ENCODE measurements around the gene TRABD. TPM values are rescaled to one million over a fixed set of nuclear protein-coding genes. Genes with fewer than 3 reads are reported as not detected.

The TRABD gene
- total and polyA plus RNA-seq, 5 donors from 2014 or later: 33.0 to 115 (median 38.6) TPM

DNA sequence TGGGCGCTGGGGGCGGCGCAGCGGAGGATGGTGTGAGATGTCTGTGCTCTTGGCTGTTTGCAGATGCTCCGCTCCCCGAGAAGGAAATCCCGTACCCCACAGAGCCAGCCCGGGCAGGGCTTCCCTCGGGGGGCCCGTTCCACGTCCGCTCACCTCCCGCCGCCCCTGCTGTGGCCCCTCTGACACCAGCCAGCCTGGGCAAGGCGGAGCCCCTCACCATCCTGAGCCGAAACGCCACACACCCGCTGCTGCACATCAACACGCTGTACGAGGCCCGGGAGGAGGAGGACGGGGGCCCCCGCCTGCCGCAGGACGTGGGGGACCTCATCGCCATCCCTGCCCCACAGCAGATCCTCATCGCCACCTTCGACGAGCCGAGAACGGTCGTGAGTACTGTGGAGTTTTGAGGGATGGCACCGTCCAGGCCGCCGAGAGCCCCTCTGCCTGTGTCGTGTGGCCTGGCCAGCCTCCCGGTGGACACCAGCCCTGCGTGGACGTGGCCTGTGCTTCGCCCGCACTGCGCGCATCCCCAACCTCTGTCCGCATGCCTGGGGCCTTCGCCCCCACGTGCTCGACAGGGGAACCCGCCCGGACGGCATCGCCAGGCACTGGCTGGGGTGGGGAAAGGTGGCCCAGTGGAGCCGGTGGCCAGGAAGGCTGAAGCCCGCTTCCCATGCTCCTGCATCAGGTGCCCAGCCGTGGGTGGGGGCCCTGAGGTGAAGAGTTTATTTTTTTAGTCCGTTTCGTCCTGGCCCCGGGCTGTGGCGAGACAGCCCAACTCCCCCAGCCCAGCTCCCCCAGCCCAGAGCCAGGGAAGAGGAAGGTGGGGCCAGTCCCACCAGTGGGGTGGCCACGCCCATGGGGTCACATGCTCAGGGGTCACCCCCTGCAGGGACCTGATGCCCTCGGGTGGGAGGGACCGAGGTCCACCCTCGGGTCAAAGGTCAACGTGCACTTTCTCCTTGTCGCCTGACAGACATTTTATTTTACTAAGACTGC is 6.5 kb upstream of the TRABD start:
- Histone ChIP-seq H3K4me1 (ENCODE audit: control insufficient read depth, insufficient read depth, low read length, poor library complexity, severe bottlenecking) (no peaks in the 10 kb centered on the region), H3K4me3 (ENCODE audit: low read depth, low read length) (no peak overlapping the region), H3K36me3 (ENCODE audit: control insufficient read depth, insufficient read depth, low read length) (no peaks in the 10 kb centered on the region), H3K9me3 (ENCODE audit: control insufficient read depth in 2 of 2, low read length in 2 of 2) (no peaks in the 10 kb centered on the region), H3K27me3 (ENCODE audit: control insufficient read depth, insufficient read depth, low read length) (no peaks in the 10 kb centered on the region), H3K27ac (ENCODE audit: insufficient read depth, low read length, poor library complexity, severe bottlenecking) (no peak overlapping the region)
- H3K36me3 Mint-ChIP-seq: no peaks in the 10 kb centered on the region
- H3K9me3 Mint-ChIP-seq: no peaks in the 10 kb centered on the region
- no peak overlapping the region for H3K27ac Mint-ChIP-seq
- ATAC-seq (ENCODE audit: low read depth in 2 of 2): no peak
- peaks cover 4% of the 10 kb centered on the region for H3K27me3 Mint-ChIP-seq
- no peak for DNase-seq
- peak overlapping the region in 1 of 4 donors; percentile 87 for H3K4me3 Mint-ChIP-seq
- H3K4me1 Mint-ChIP-seq: peaks cover 0 to 6% (median under 1%) of the 10 kb centered on the region in 4 donors

DNA sequence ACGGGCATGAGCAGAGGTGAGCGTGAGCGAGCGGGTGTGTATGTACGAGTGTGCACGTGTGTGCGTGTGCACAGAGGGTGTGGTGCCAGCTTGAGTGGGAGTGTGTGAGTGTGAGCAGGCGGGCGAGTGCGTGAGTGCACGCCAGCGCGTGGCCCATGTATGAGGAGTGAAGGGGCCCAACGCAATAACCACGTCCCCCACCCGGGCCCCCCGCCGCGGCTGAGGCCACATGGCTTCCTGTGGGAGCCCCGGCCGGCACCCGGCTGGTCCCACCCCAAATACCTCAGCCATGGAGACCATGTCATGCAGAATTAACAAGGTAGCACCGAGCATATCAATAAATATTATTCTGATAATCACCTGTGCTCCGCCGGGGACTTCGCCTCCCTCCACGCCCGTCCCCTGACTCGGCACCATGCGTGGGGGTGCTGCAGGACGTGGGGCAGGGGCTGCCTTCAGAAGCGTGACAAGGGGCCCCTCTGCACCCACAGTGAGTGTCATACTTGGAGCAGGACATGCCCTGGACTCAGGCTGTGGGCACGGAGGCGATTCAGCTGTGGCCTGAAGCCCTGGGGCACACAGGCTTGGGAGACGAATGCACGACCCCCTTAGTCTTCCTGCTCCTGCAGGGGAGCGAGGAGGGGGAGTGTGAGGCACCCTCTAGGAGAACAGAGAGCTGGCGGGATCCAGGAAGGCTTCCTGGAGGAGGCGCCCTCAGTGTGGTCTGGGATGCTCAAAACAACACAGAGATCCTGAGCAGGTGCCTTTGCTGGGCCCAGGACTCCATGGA is 5.6 kb upstream of the TRABD start:
- Mint-ChIP-seq H3K4me1 (peaks cover 0 to 10% (median under 1%) of the 10 kb centered on the region in 4 donors), H3K4me3 (peak overlapping the region in 2 of 4 donors; percentile 10 to 87), H3K9me3 (no peaks in the 10 kb centered on the region), H3K27me3 (no peaks in the 10 kb centered on the region), H3K27ac (no peak overlapping the region), H3K36me3 (no peaks in the 10 kb centered on the region)
- peaks cover 2% of the 10 kb centered on the region for H3K4me1 ChIP-seq (ENCODE audit: control insufficient read depth, insufficient read depth, low read length, poor library complexity, severe bottlenecking)
- no peak for DNase-seq
- H3K36me3 ChIP-seq (ENCODE audit: control insufficient read depth, insufficient read depth, low read length): no peaks in the 10 kb centered on the region
- H3K9me3 ChIP-seq (ENCODE audit: control insufficient read depth in 2 of 2, low read length in 2 of 2): no peaks in the 10 kb centered on the region
- H3K27ac ChIP-seq (ENCODE audit: insufficient read depth, low read length, poor library complexity, severe bottlenecking): no peak overlapping the region
- H3K4me3 ChIP-seq (ENCODE audit: low read depth, low read length): no peak overlapping the region
- no peaks in the 10 kb centered on the region for H3K27me3 ChIP-seq (ENCODE audit: control insufficient read depth, insufficient read depth, low read length)
- ATAC-seq (ENCODE audit: low read depth in 2 of 2): no peak

DNA sequence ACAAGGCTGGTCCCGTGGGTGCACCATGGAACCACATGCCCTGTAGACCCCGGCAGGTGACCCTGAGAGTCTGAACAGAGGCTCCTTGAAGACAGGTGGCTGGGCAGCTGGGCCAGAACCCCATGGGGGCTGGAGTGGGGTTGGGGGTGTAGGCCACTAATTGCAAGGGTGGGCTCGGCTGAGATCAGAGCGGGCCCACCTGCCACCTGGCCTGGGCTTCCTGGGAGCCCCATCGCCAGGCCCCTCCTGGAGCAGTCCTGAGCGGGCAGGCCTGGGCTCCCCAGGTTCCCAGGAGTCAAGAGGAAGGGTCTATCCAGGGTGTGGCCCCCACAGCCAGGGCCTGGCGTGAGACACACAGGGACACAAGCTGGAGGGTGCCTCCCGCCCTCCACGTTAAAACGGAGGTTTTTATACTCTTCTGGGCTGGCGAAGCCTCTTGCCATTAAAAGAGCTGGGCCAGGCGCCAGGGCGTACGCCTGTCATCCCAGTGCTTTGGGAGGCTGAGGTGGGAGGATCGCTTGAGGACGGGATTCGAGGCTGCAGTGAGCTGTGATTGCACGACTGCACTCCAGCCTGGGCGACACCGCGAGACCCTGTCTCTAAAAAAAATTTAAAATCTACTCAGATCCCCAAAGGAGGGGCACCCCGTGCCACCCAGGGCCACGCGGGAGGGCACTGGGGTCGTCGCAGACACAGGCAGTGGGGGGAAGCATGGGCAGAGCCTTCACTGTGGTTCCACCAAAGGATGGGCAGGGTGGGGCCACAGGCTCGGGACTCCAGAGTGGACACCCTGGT is 4.8 kb upstream of the TRABD start:
- DNase-seq (no peak), ATAC-seq (ENCODE audit: low read depth in 2 of 2) (no peak)
- H3K4me1 Mint-ChIP-seq: peaks cover 0 to 12% (median under 1%) of the 10 kb centered on the region in 4 donors
- H3K9me3 Mint-ChIP-seq: no peaks in the 10 kb centered on the region
- Histone ChIP-seq H3K4me1 (ENCODE audit: control insufficient read depth, insufficient read depth, low read length, poor library complexity, severe bottlenecking) (peaks cover 6% of the 10 kb centered on the region), H3K4me3 (ENCODE audit: low read depth, low read length) (no peak overlapping the region), H3K27ac (ENCODE audit: insufficient read depth, low read length, poor library complexity, severe bottlenecking) (no peak overlapping the region), H3K27me3 (ENCODE audit: control insufficient read depth, insufficient read depth, low read length) (no peaks in the 10 kb centered on the region), H3K9me3 (ENCODE audit: control insufficient read depth in 2 of 2, low read length in 2 of 2) (no peaks in the 10 kb centered on the region), H3K36me3 (ENCODE audit: control insufficient read depth, insufficient read depth, low read length) (no peaks in the 10 kb centered on the region)
- no peaks in the 10 kb centered on the region for H3K36me3 Mint-ChIP-seq
- H3K27me3 Mint-ChIP-seq: no peaks in the 10 kb centered on the region
- no peak overlapping the region for H3K27ac Mint-ChIP-seq
- H3K4me3 Mint-ChIP-seq: no peak overlapping the region

DNA sequence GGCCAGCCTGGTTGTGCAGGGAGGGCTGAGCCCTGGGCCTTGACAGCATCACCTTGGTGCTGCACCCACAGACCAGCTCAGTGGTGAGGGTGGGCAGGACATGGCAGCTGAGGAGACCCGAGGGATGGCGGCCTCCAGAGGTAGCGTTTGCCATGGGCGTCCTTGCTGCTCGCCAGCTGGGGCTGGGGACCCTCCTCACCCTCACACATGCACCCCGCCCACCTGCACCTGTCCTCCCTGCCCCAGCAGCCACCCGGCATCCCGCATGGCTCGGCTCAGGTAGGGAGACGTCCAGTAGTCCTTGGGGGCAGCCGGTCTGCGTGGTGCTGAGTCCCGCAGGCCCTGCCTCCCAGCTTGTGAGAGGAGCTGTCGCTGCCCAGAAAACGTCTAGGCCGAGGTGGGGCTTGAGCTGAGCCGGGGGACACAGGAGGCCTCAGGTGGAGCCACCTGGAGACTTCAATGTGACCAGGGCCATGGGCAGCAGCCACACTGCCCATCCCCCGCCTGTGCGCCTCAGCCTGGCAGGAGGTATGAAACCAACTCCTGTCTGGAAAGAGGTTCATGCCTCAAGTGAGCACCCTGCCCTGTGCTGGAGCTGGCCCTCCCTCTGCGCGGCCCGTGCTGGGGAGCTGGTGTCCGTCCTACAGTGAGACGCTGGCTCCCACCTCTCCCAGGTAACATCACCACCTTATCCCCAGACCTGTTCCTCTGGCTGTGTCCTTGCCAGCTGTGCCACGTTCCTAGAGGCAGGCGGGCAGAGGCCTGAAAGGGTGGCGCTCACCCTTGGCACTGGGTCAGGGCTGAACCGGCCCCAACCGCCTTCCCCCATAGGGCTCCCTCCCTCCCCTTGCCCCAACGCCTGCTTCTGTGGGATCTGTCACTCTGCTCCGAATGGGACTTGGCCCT is 3.3 kb upstream of the TRABD start:
- Histone ChIP-seq H3K27me3 (ENCODE audit: control insufficient read depth, insufficient read depth, low read length) (no peaks in the 10 kb centered on the region), H3K27ac (ENCODE audit: insufficient read depth, low read length, poor library complexity, severe bottlenecking) (no peak overlapping the region), H3K9me3 (ENCODE audit: control insufficient read depth in 2 of 2, low read length in 2 of 2) (no peaks in the 10 kb centered on the region), H3K4me3 (ENCODE audit: low read depth, low read length) (no peak overlapping the region), H3K4me1 (ENCODE audit: control insufficient read depth, insufficient read depth, low read length, poor library complexity, severe bottlenecking) (peaks cover 18% of the 10 kb centered on the region), H3K36me3 (ENCODE audit: control insufficient read depth, insufficient read depth, low read length) (no peaks in the 10 kb centered on the region)
- ATAC-seq (ENCODE audit: low read depth in 2 of 2): no peak
- peak overlapping the region in 1 of 4 donors; percentile 80 for H3K4me3 Mint-ChIP-seq
- no peak for DNase-seq
- H3K27ac Mint-ChIP-seq: no peak overlapping the region
- no peaks in the 10 kb centered on the region for H3K9me3 Mint-ChIP-seq
- no peaks in the 10 kb centered on the region for H3K27me3 Mint-ChIP-seq
- no peaks in the 10 kb centered on the region for H3K36me3 Mint-ChIP-seq
- H3K4me1 Mint-ChIP-seq: peaks cover 0 to 20% (median 5%) of the 10 kb centered on the region in 4 donors

DNA sequence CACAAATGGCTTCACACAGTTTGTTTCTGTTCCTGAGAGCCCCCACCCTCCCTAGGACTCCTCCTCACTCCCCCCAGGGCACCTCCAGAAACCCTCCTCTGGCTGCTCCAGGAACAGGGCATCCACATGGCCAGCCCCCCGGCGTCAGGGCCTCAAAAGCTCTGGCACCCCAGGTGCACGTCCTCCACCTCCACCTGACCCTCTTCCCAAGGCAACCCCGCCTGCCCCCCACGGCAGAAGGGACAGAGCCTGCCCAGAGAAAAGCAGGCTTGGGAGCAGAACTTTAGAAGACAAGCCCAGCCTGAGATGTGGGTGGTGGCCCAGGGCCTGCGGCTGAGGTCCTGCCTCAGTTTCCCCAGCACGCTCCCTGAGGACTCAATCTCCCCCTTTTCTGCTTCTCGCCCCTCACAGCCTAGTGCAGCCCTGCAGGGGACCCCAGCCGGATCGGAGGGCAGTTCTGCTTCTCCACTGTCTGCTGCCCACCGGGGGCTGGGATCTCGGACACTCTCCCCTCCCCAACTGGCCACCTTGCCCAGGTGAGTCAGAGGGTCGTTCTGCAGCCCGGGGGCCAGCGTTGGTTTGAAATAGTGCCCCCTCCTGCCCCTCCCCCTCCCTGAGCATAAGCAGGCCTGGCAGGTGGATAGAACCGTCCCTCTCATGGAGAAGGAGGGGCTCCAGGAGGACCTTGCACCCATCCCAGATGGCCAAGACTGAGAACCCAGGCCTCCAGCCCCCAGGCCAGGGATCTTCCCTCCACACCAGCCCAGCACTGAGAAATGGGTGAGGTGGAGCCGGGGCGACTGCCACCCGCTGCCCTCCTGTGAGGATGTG is 2.4 kb upstream of the TRABD start:
- Mint-ChIP-seq H3K27me3 (no peaks in the 10 kb centered on the region), H3K4me3 (peak overlapping the region; percentile 61 to 87 (median 74)), H3K36me3 (no peaks in the 10 kb centered on the region), H3K4me1 (peaks cover 0 to 25% (median 6%) of the 10 kb centered on the region in 4 donors), H3K27ac (no peak overlapping the region), H3K9me3 (no peaks in the 10 kb centered on the region)
- H3K27ac ChIP-seq (ENCODE audit: insufficient read depth, low read length, poor library complexity, severe bottlenecking): no peak overlapping the region
- H3K36me3 ChIP-seq (ENCODE audit: control insufficient read depth, insufficient read depth, low read length): no peaks in the 10 kb centered on the region
- no peaks in the 10 kb centered on the region for H3K9me3 ChIP-seq (ENCODE audit: control insufficient read depth in 2 of 2, low read length in 2 of 2)
- ATAC-seq (ENCODE audit: low read depth in 2 of 2): no peak
- H3K27me3 ChIP-seq (ENCODE audit: control insufficient read depth, insufficient read depth, low read length): no peaks in the 10 kb centered on the region
- no peak overlapping the region for H3K4me3 ChIP-seq (ENCODE audit: low read depth, low read length)
- no peak for DNase-seq
- peaks cover 23% of the 10 kb centered on the region for H3K4me1 ChIP-seq (ENCODE audit: control insufficient read depth, insufficient read depth, low read length, poor library complexity, severe bottlenecking)

DNA sequence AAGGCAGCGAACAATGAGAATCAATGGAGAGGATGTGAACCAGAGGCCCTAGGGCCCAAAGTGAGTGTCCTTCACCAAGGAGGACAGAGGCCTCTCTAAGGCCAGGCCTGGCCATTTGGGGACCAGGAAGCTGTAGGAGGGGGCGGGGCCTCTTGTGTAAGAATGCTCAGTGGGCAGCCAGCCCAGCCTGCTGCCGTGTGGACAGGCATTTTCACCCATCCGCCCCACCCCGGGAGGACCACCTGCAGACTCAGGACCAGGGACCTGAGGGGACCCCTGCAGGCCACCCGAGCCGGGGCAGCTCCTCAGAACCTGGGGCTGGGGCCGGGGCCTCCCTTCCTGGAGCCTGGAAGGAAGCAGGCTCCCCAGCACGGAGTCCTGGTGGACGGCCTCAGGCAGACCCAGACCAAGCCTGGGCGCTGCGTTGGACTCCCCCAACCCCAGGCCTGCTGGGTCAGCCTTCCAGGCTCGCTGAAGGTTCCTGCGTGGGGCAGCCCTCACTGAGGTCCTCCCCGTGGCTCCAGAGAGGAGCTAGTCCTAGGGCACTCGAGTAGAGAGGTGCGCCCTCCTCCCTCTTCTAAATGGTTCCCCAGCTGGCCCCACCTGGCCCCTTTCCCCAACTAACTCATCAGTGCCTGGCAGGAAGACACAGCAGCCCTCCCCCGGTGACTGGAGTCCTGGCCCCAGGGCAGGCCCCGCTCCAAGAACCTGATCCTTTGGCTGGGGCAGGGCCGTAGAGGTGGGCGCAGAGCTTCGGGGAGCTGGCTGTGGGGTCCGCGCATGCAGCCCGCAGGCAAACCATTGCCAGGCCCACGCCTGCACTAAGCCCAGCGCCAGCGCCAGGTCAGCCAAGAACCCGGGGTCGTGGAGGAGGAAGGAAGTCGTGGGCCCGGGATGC is 1.5 kb upstream of the TRABD start:
- DNase-seq (no peak), ATAC-seq (ENCODE audit: low read depth in 2 of 2) (no peak)
- H3K4me3 Mint-ChIP-seq: peak overlapping the region; percentile 68 to 93 (median 76)
- Histone ChIP-seq H3K4me3 (ENCODE audit: low read depth, low read length) (no peak overlapping the region), H3K36me3 (ENCODE audit: control insufficient read depth, insufficient read depth, low read length) (no peaks in the 10 kb centered on the region), H3K27ac (ENCODE audit: insufficient read depth, low read length, poor library complexity, severe bottlenecking) (no peak overlapping the region), H3K9me3 (ENCODE audit: control insufficient read depth in 2 of 2, low read length in 2 of 2) (no peaks in the 10 kb centered on the region), H3K4me1 (ENCODE audit: control insufficient read depth, insufficient read depth, low read length, poor library complexity, severe bottlenecking) (peaks cover 32% of the 10 kb centered on the region), H3K27me3 (ENCODE audit: control insufficient read depth, insufficient read depth, low read length) (no peaks in the 10 kb centered on the region)
- H3K4me1 Mint-ChIP-seq: peaks cover 0 to 33% (median 6%) of the 10 kb centered on the region in 4 donors
- H3K27ac Mint-ChIP-seq: no peak overlapping the region
- H3K36me3 Mint-ChIP-seq: no peaks in the 10 kb centered on the region
- no peaks in the 10 kb centered on the region for H3K9me3 Mint-ChIP-seq
- no peaks in the 10 kb centered on the region for H3K27me3 Mint-ChIP-seq

All from CD4-positive, CD25-positive, alpha-beta regulatory T cell (primary cell).